ENCODE data around the gene NR2C2. TPM values are rescaled to one million over a fixed set of nuclear protein-coding genes. Genes with fewer than 3 reads are reported as not detected.

NR2C2 gene
- polyA plus RNA-seq, 1 donor (not counting 4 experiments of a cell fraction or from before 2014, with no cell fraction given) = 9.4 TPM

- H3K79me2 ChIP-seq (ENCODE audit: control insufficient read depth, insufficient read depth, low read length) = peaks cover 23% of the 10 kb centered on the region
- H3K9me3 ChIP-seq (ENCODE audit: control insufficient read depth, low read depth, low read length) = no peaks in the 10 kb centered on the region
- TF ChIP-seq EZH2 (IDR thresholded peaks at IDR 0.05; ENCODE audit: low read length) = no peak
- no peak for TF ChIP-seq CTCF (optimal IDR thresholded peaks at IDR 0.05 in 1 of 3, IDR thresholded peaks at IDR 0.05 in 1 of 3, conservative IDR thresholded peaks at IDR 0.05 in 1 of 3; ENCODE audit: extremely low read depth in 1 of 3, insufficient read depth in 2 of 3, low read length in 3 of 3)
- H4K20me1 ChIP-seq (ENCODE audit: control insufficient read depth, extremely low read depth, insufficient read depth, low read length) = no peaks in the 10 kb centered on the region
- no peaks in the 10 kb centered on the region for H3K9me1 ChIP-seq (ENCODE audit: control insufficient read depth, extremely low read depth, insufficient read depth, low read length)
- H3K36me3 ChIP-seq (ENCODE audit: control insufficient read depth in 2 of 2, extremely low read depth in 1 of 2, insufficient read depth in 2 of 2, low read length in 2 of 2) = peaks cover 0 to 4% of the 10 kb centered on the region in 2 experiments
- H3K4me3 ChIP-seq (ENCODE audit: control insufficient read depth in 2 of 3, extremely low read depth in 1 of 3, insufficient read depth in 2 of 3, low read depth in 1 of 3, low read length in 3 of 3) = no peak overlapping the region
- no peak overlapping the region for H2AFZ ChIP-seq (ENCODE audit: control insufficient read depth, low read length)
- no peak for FAIRE-seq
- H3K27me3 ChIP-seq (ENCODE audit: control insufficient read depth, extremely low read depth, insufficient read depth, low read length) = no peaks in the 10 kb centered on the region
- peaks cover 16% of the 10 kb centered on the region for H3K4me1 ChIP-seq (ENCODE audit: control insufficient read depth, extremely low read depth, insufficient read depth, low read length)
- dilution Hi-C loops (cut with MboI; ENCODE audit: extremely low pct_ligation_motif_present, low sequenced_read_pairs) = no loop called here
- H3K4me2 ChIP-seq (ENCODE audit: control insufficient read depth, extremely low read depth, insufficient read depth, low read depth, low read length) = no peak overlapping the region
- H3K27ac ChIP-seq (ENCODE audit: control insufficient read depth, insufficient read depth, low read length) = no peak overlapping the region
- no peak for DNase-seq (ENCODE audit: low read depth, low spot score)
- H3K9ac ChIP-seq (ENCODE audit: control insufficient read depth, extremely low read depth, insufficient read depth, low read length) = no peak overlapping the region
These were observed 119.1 kb downstream of the NR2C2 start for GRCh38 chr3:15066467-15066866.

- DNase-seq (ENCODE audit: low read depth, low spot score) (no peak), FAIRE-seq (no peak)
- Histone ChIP-seq H3K27me3 (ENCODE audit: control insufficient read depth, extremely low read depth, insufficient read depth, low read length) (no peaks in the 10 kb centered on the region), H3K4me3 (ENCODE audit: control insufficient read depth in 2 of 3, extremely low read depth in 1 of 3, insufficient read depth in 2 of 3, low read depth in 1 of 3, low read length in 3 of 3) (no peak overlapping the region), H3K4me2 (ENCODE audit: control insufficient read depth, extremely low read depth, insufficient read depth, low read depth, low read length) (no peak overlapping the region), H3K36me3 (ENCODE audit: control insufficient read depth in 2 of 2, extremely low read depth in 1 of 2, insufficient read depth in 2 of 2, low read length in 2 of 2) (peaks cover 16 to 17% of the 10 kb centered on the region in 2 experiments), H3K9me1 (ENCODE audit: control insufficient read depth, extremely low read depth, insufficient read depth, low read length) (no peaks in the 10 kb centered on the region), H3K27ac (ENCODE audit: control insufficient read depth, insufficient read depth, low read length) (no peak overlapping the region), H3K9ac (ENCODE audit: control insufficient read depth, extremely low read depth, insufficient read depth, low read length) (no peak overlapping the region), H3K4me1 (ENCODE audit: control insufficient read depth, extremely low read depth, insufficient read depth, low read length) (peaks cover 3% of the 10 kb centered on the region), H4K20me1 (ENCODE audit: control insufficient read depth, extremely low read depth, insufficient read depth, low read length) (no peaks in the 10 kb centered on the region), H3K9me3 (ENCODE audit: control insufficient read depth, low read depth, low read length) (no peaks in the 10 kb centered on the region), H3K79me2 (ENCODE audit: control insufficient read depth, insufficient read depth, low read length) (peaks cover 6% of the 10 kb centered on the region), H2AFZ (ENCODE audit: control insufficient read depth, low read length) (no peak overlapping the region)
- TF ChIP-seq EZH2 (IDR thresholded peaks at IDR 0.05; ENCODE audit: low read length) (no peak), CTCF (optimal IDR thresholded peaks at IDR 0.05 in 1 of 3, IDR thresholded peaks at IDR 0.05 in 1 of 3, conservative IDR thresholded peaks at IDR 0.05 in 1 of 3; ENCODE audit: extremely low read depth in 1 of 3, insufficient read depth in 2 of 3, low read length in 3 of 3) (no peak)
- dilution Hi-C loops (cut with MboI; ENCODE audit: extremely low pct_ligation_motif_present, low sequenced_read_pairs) = no loop called here
These were observed 122.1 kb downstream of the NR2C2 start for GRCh38 chr3:15069441-15069840.

Data from keratinocyte (primary cell).